A549 (cell line): ENCODE data around the gene TPD52L1. TPM values are rescaled to one million over a fixed set of nuclear protein-coding genes. Genes with fewer than 3 reads are reported as not detected.

Experiments
- ATAC-seq, 2 experiments: fragments of 200-7000 bp in 1 of 2; fragments of >200 bp in 1 of 2; cut with Nextera tagmentation in 1 of 2; cut with Tn5 transposase in 1 of 2; 3 replicates each; pipeline versions ENCODE4 v1.8.0 to v1.9.1; 2018 to 2020; ENCODE audit warnings: mild to moderate bottlenecking in 1 of 2, moderate library complexity in 1 of 2
- CTCF ChIA-PET: fragments of 300-600 bp; sonication (Branson Sonifier 250); formaldehyde crosslinking; extraction: SDS; loops from one replicate; lab custom pipeline; 2021; ENCODE audit warnings: antibody characterized with exemption, inconsistent platforms; lab: Yijun Ruan, JAX
- POLR2A ChIA-PET: fragments of 350-600 bp; formaldehyde crosslinking; extraction: SDS; loops from one replicate; lab custom pipeline; 2021; ENCODE audit warnings: antibody characterized with exemption, inconsistent platforms; lab: Yijun Ruan, JAX
- DNase-seq, 2 experiments: peaks; one replicate each; pipeline versions ENCODE4 v3.0.0 to v3.0.0-alpha.2; 2011 to 2016; ENCODE audit warnings: low read depth in 1 of 2, low spot score in 1 of 2
- FAIRE-seq: peaks from 2 replicates; lab custom pipeline; 2011; peaks lifted over from hg19 to GRCh38; lab: Jason Lieb, UNC
- H3K27ac ChIP-seq, 2 experiments: fragments of >200 bp; sonication (Bioruptor Twin); formaldehyde crosslinking; 3 replicates each; pipeline ENCODE4 v1.5.1; 2016 to 2017
- H3K4me1 ChIP-seq: fragments of >200 bp; sonication (Bioruptor Twin); formaldehyde crosslinking; 3 replicates; pipeline ENCODE4 v1.6.1; 2016
- H3K4me2 ChIP-seq: fragments of >200 bp; sonication (Bioruptor Twin); formaldehyde crosslinking; 3 replicates; pipeline ENCODE4 v1.6.1; 2016
- H3K4me3 ChIP-seq: fragments of >200 bp; sonication (Bioruptor Twin); formaldehyde crosslinking; 3 replicates; pipeline ENCODE4 v1.5.1; 2016
- H3K9me3 ChIP-seq: fragments of >200 bp; sonication (Bioruptor Twin); formaldehyde crosslinking; 3 replicates; pipeline ENCODE4 v1.6.1; 2016
- CHD2 ChIP-seq: fragments of 150-350 bp; IDR thresholded peaks from 2 replicates; pipeline ENCODE4 v1.6.1; 2014; ENCODE audit warnings: low read length; ENCODE audit not compliant: partially characterized antibody
- CHD4 ChIP-seq: fragments of 200-600 bp; sonication (generic); IDR thresholded peaks from 2 replicates; pipeline ENCODE4 v1.6.1; 2016; ENCODE audit warnings: antibody characterized with exemption, mild to moderate bottlenecking, borderline replicate concordance
- EHF ChIP-seq: fragments of 250-450 bp; sonication (Bioruptor Pico); IDR thresholded peaks from 2 replicates; pipeline ENCODE4 v1.5.0; 2020; ENCODE audit warnings: mild to moderate bottlenecking
- KDM5A ChIP-seq: fragments of 200-600 bp; sonication (generic); IDR thresholded peaks from 2 replicates; pipeline ENCODE4 v1.6.1; 2016; ENCODE audit warnings: antibody characterized with exemption, mild to moderate bottlenecking
- NR3C1 ChIP-seq: fragments of >200 bp; sonication (Bioruptor Twin); formaldehyde crosslinking; IDR thresholded peaks from 3 replicates; pipeline ENCODE4 v1.6.1; 2017
- PHF8 ChIP-seq: fragments of 200-600 bp; sonication (generic); IDR thresholded peaks from 2 replicates; pipeline ENCODE4 v1.6.1; 2016; ENCODE audit warnings: low read depth, mild to moderate bottlenecking, antibody characterized with exemption, moderate library complexity, borderline replicate concordance
- POLR2AphosphoS2 ChIP-seq: conservative IDR thresholded peaks from 2 replicates; pipeline ENCODE4 v1.6.1; 2012; ENCODE audit warnings: low read length, improper control_type of control experiment, inconsistent platforms
- RCOR1 ChIP-seq: fragments of 150-350 bp; IDR thresholded peaks from 2 replicates; pipeline ENCODE4 v1.6.1; 2014; ENCODE audit warnings: antibody characterized with exemption, low read length, low read depth
- RFX5 ChIP-seq: fragments of 450-650 bp; IDR thresholded peaks from 2 replicates; pipeline ENCODE4 v1.7.1; 2014; ENCODE audit warnings: antibody characterized with exemption, mild to moderate bottlenecking, moderate library complexity
- SMC3 ChIP-seq: fragments of >200 bp; sonication (Bioruptor Twin); formaldehyde crosslinking; IDR thresholded peaks from 3 replicates; pipeline ENCODE4 v1.6.1; 2018; ENCODE audit warnings: inconsistent platforms
- SREBF2 ChIP-seq: fragments of 450-650 bp; IDR thresholded peaks from 2 replicates; pipeline ENCODE4 v1.6.1; 2014; ENCODE audit warnings: mild to moderate bottlenecking, moderate library complexity
- TFCP2L1 ChIP-seq: fragments of 250-450 bp; sonication (Bioruptor Pico); IDR thresholded peaks from 2 replicates; pipeline ENCODE4 v1.5.0; 2021; ENCODE audit warnings: mild to moderate bottlenecking
- ZNF302 ChIP-seq: fragments of 250-450 bp; sonication (Bioruptor Pico); IDR thresholded peaks from 2 replicates; pipeline ENCODE4 v1.9.0; 2021; ENCODE audit warnings: inconsistent platforms, mild to moderate bottlenecking, moderate library complexity
- WGBS: methylation state at CpG from one replicate; pipeline ENCODE4 v1.1.6; 2017; ENCODE audit errors: missing lambda C conversion rate; 5-methylcytosine and 5-hydroxymethylcytosine counted together
- polyA plus RNA-seq, 4 experiments: library from polyadenylated mRNA; depleted of rRNA in 3 of 4; stranded (reverse); fragments of >200 nt; fragmentation: RNase III in 1 of 4; extraction: RNeasy Plus Mini Kit Qiagen cat#74134 plus additional on column Dnase treatment in 1 of 4; gene quantifications; 2 replicates in 3 of 4; 3 replicates in 1 of 4; pipeline ENCODE4 v1.2.3, GENCODE V29; 2011 to 2017
- TF ChIP-seq, protein P1 (sequence below): fragments of 250-450 bp; sonication (Bioruptor Pico); IDR thresholded peaks from 2 replicates; pipeline ENCODE4 v1.5.0; 2021; ENCODE audit warnings: mild to moderate bottlenecking, moderate library complexity, borderline replicate concordance
- TF ChIP-seq, protein P2 (sequence below): fragments of 450-650 bp; IDR thresholded peaks from 2 replicates; pipeline ENCODE4 v1.6.1; 2014; ENCODE audit warnings: antibody characterized with exemption
- TF ChIP-seq, protein P3 (sequence below): IDR thresholded peaks from 2 replicates; pipeline ENCODE4 v1.6.1; 2012

TPD52L1 gene
- polyA plus RNA-seq, 2 of the 4 experiments (the other 2 are of a cell fraction), result 90.1 to 144 TPM

DNA sequence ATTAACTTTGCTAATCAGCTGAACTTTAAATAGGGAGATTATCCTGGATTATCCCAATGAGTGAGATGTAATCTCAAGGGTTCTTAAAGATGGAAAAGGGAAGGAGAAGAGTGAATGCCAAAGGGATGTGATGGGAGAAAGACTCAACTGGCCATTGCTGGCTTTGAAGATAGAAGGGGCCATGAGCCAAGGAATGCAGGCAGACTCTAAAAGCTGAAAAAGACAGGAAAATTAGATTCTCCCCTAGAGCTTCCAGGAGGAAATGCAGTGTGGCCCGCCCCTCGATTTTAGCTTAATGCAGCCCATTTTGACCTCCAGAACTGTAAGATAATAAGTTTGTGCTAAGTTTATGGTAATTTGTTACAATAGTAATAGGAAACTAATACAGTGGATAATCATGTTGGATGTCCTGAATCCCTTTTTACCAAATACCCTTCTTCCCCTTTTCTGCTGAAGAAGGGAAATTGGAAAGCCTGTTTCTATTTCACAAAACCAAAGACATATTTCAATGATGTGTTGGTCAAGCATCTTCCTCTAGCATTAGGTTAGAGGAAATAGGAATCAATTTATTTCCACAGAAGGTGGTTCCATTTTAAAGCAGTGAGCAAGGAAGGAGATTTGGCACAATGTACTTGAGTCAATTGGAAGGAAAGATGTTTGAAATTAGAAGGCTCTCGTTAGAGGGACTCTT lies 151.5 kb downstream of the TPD52L1 start:
- ChIA-PET POLR2A (no interaction called here), CTCF (interaction anchor here (1.3 to 2.3 kb wide), 2 partner anchors 8 to 152 kb away, joined by 6 to 8 read pairs; partner anchors contain the start of gene TPD52L1)
- WGBS, result 70% methylated on average over 3 of the region's 3 CpGs
- Histone ChIP-seq H3K4me1 (peaks cover 24% of the 10 kb centered on the region), H3K4me2 (no peak overlapping the region), H3K4me3 (no peak overlapping the region), H3K27ac (no peak overlapping the region), H3K9me3 (no peaks in the 10 kb centered on the region)
- DNase-seq, result no peak
- no peak for TF ChIP-seq RFX5
- TF ChIP-seq, protein P1, sequence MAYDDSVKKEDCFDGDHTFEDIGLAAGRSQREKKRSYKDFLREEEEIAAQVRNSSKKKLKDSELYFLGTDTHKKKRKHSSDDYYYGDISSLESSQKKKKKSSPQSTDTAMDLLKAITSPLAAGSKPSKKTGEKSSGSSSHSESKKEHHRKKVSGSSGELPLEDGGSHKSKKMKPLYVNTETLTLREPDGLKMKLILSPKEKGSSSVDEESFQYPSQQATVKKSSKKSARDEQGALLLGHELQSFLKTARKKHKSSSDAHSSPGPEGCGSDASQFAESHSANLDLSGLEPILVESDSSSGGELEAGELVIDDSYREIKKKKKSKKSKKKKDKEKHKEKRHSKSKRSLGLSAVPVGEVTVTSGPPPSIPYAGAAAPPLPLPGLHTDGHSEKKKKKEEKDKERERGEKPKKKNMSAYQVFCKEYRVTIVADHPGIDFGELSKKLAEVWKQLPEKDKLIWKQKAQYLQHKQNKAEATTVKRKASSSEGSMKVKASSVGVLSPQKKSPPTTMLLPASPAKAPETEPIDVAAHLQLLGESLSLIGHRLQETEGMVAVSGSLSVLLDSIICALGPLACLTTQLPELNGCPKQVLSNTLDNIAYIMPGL (CRISPR knock-in tag), result no peak
- no peak for ATAC-seq
- FAIRE-seq, result no peak

DNA sequence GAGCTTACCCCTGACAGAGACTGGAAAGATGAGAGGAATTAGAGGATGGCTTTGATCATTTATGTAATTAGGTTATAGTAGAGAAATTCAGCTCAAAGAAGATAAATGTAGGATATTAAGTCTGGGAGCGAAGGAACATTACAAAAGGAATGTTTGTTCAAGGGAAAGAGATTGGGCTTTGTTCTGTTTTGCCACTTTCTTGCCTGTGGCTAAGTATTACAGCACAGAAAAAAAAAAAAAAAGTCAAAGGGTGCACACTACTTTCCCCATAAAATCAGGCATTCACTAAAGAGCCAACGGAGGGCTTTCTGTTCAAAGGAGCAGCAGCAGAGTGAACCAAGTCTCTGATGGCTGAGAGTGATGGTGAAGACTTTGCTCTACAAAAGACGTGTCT lies 153.2 kb downstream of the TPD52L1 start:
- Histone ChIP-seq H3K4me1 (peaks cover 23% of the 10 kb centered on the region), H3K27ac (peak overlapping the region in 1 of 2 experiments; percentile 62; a peak in 5 of 6 replicates), H3K9me3 (no peaks in the 10 kb centered on the region), H3K4me2 (peak overlapping the region; percentile 63), H3K4me3 (no peak overlapping the region)
- TF ChIP-seq EHF (CRISPR knock-in tag) (no peak), CHD4 (no peak), POLR2AphosphoS2 (no peak), SREBF2 (no peak), KDM5A (no peak), ZNF302 (CRISPR knock-in tag) (no peak), CHD2 (no peak), RCOR1 (no peak), TFCP2L1 (CRISPR knock-in tag) (no peak), SMC3 (no peak), NR3C1 (no peak), PHF8 (no peak)
- TF ChIP-seq, protein P1 (CRISPR knock-in tag), result no peak
- TF ChIP-seq, protein P2, sequence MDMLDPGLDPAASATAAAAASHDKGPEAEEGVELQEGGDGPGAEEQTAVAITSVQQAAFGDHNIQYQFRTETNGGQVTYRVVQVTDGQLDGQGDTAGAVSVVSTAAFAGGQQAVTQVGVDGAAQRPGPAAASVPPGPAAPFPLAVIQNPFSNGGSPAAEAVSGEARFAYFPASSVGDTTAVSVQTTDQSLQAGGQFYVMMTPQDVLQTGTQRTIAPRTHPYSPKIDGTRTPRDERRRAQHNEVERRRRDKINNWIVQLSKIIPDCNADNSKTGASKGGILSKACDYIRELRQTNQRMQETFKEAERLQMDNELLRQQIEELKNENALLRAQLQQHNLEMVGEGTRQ, result no peak
- TF ChIP-seq, protein P3, sequence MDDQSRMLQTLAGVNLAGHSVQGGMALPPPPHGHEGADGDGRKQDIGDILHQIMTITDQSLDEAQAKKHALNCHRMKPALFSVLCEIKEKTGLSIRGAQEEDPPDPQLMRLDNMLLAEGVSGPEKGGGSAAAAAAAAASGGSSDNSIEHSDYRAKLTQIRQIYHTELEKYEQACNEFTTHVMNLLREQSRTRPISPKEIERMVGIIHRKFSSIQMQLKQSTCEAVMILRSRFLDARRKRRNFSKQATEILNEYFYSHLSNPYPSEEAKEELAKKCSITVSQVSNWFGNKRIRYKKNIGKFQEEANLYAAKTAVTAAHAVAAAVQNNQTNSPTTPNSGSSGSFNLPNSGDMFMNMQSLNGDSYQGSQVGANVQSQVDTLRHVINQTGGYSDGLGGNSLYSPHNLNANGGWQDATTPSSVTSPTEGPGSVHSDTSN, result no peak
- no peak for DNase-seq
- no peak for FAIRE-seq
- POLR2A ChIA-PET, result interaction anchor here (0.7 kb wide), 1 partner anchor 8 kb away, joined by 4 read pairs; no protein-coding TSS in a partner anchor
- 80% methylated on average over 3 of the region's 3 CpGs for WGBS
- ATAC-seq, result no peak
- CTCF ChIA-PET, result interaction anchor here (0.7 to 11.4 kb wide), 3 partner anchors 28 to 454 kb away, joined by 3 to 288 read pairs (median 8); partner anchors contain the start of gene TPD52L1
